Loucy (cell line): Measurements from ENCODE around the gene RPS29.

Source experiments
- H2AFZ ChIP-seq: fragments of 200-600 bp; sonication (generic); 2 replicates; pipeline ENCODE4 v1.6.0; 2016; ENCODE audit warnings: antibody characterized with exemption, mild to moderate bottlenecking, low read length, moderate library complexity
- H3F3A ChIP-seq: fragments of 200-600 bp; 2 replicates; pipeline ENCODE4 v1.6.0; 2016; ENCODE audit warnings: antibody characterized with exemption, low read depth, mild to moderate bottlenecking
- H3K27me3 ChIP-seq: fragments of 200-600 bp; sonication (generic); 2 replicates; pipeline ENCODE4 v1.6.1; 2014; ENCODE audit warnings: low read length, mild to moderate bottlenecking; ENCODE audit not compliant: insufficient read depth, poor library complexity, severe bottlenecking
- H3K36me3 ChIP-seq: fragments of 200-600 bp; sonication (generic); 2 replicates; pipeline ENCODE4 v1.6.1; 2016; ENCODE audit warnings: low read length; ENCODE audit not compliant: insufficient read depth
- H3K4me1 ChIP-seq: fragments of 200-600 bp; sonication (generic); 2 replicates; pipeline ENCODE4 v1.5.1; 2014; ENCODE audit warnings: low read length, mild to moderate bottlenecking; ENCODE audit not compliant: insufficient read depth, poor library complexity, severe bottlenecking
- H3K4me2 ChIP-seq: fragments of 200-600 bp; sonication (generic); 2 replicates; pipeline ENCODE4 v1.6.0; 2014; ENCODE audit warnings: antibody characterized with exemption, low read length, low read depth, mild to moderate bottlenecking; ENCODE audit not compliant: poor library complexity, severe bottlenecking
- H3K4me3 ChIP-seq: fragments of 200-600 bp; sonication (generic); 2 replicates; pipeline ENCODE4 v1.5.1; 2014; ENCODE audit warnings: low read length, mild to moderate bottlenecking, mixed read lengths; ENCODE audit not compliant: poor library complexity, severe bottlenecking
- H3K79me2 ChIP-seq: fragments of 200-600 bp; sonication (generic); 2 replicates; pipeline ENCODE4 v1.6.1; 2014; ENCODE audit warnings: low read length; ENCODE audit not compliant: insufficient read depth
- H3K9ac ChIP-seq: fragments of 200-600 bp; sonication (generic); 2 replicates; pipeline ENCODE4 v1.6.0; 2014; ENCODE audit warnings: mild to moderate bottlenecking, low read depth, low read length, moderate library complexity; ENCODE audit not compliant: poor library complexity, severe bottlenecking
- H3K9me2 ChIP-seq: fragments of 200-600 bp; sonication (generic); replicated peaks from 2 replicates; pipeline ENCODE4 v1.6.1; 2016; ENCODE audit warnings: low read depth, low read length, mixed read lengths
- H3K9me3 ChIP-seq: fragments of 200-600 bp; sonication (generic); 2 replicates; pipeline ENCODE4 v1.6.1; 2014; ENCODE audit warnings: mild to moderate bottlenecking, antibody characterized with exemption, low read length, low read depth; ENCODE audit not compliant: insufficient read depth
- H4K20me1 ChIP-seq: fragments of 200-600 bp; sonication (generic); 2 replicates; pipeline ENCODE4 v1.6.0; 2014; ENCODE audit warnings: antibody characterized with exemption, low read length, mild to moderate bottlenecking; ENCODE audit not compliant: insufficient read depth, poor library complexity, severe bottlenecking
- EZH2phosphoT487 ChIP-seq: fragments of 200-600 bp; IDR thresholded peaks from 2 replicates; pipeline ENCODE4 v1.6.1; 2018; ENCODE audit warnings: antibody characterized with exemption, mild to moderate bottlenecking, moderate library complexity, borderline replicate concordance
- TF ChIP-seq, protein P1 (sequence below): fragments of 200-600 bp; sonication (generic); conservative IDR thresholded peaks from 2 replicates; pipeline ENCODE4 v1.5.1; 2014; ENCODE audit warnings: mild to moderate bottlenecking, antibody characterized with exemption, low read length

RPS29 gene

DNA sequence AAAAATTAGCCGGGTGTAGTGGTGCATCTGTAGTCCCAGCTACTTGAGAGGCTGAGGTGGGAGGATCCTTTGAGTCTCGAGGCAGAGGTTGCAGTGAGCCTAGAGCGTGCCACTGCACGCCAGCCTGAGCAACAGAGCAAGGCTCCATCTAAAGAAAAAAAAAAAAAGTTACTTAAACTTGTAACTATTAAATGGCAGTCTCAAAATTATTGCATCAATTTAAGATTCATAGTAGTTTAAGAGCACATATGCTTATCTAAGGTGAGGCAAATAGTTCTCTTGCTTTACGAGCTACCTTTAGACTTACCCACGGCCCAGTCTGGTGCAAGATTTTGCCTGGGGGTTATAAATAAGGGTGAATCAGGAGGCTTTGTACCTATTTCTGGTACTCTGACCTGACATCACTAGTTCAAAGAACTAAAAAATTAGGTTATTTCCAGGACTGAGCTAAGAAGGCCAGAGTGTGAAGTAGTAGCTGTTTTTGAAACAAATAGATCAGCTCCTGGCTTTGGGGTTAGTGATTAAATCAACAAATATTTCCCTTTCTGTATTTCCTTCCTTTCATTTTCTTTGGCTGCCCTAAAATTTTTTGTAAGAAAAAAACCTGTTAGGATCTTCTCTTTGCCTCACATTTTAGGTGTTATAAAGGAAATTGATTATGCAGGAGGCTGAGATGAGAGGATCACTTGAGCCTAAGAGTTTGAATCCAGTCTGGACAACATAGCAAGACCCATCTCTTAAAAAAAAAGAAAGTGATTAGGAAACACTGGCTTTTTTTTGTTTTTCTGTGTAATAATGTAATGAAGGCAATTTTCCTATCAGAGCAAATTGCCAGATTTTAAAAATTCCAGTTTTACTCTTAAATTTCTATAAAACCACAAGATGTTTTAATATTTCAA, 38.0 kb upstream of the RPS29 start:
- H3K9me2 ChIP-seq = no peaks in the 10 kb centered on the region
- no peaks in the 10 kb centered on the region for H3K9me3 ChIP-seq
- peaks cover 61% of the 10 kb centered on the region for H4K20me1 ChIP-seq
- H3K36me3 ChIP-seq = no peaks in the 10 kb centered on the region
- H2AFZ ChIP-seq = no peak overlapping the region
- peaks cover 13% of the 10 kb centered on the region; the same call in 1 of the 2 replicates for H3F3A ChIP-seq
- no peaks in the 10 kb centered on the region for H3K27me3 ChIP-seq
- H3K79me2 ChIP-seq = peaks cover 80% of the 10 kb centered on the region
- no peak for TF ChIP-seq EZH2phosphoT487
- TF ChIP-seq, protein P1, sequence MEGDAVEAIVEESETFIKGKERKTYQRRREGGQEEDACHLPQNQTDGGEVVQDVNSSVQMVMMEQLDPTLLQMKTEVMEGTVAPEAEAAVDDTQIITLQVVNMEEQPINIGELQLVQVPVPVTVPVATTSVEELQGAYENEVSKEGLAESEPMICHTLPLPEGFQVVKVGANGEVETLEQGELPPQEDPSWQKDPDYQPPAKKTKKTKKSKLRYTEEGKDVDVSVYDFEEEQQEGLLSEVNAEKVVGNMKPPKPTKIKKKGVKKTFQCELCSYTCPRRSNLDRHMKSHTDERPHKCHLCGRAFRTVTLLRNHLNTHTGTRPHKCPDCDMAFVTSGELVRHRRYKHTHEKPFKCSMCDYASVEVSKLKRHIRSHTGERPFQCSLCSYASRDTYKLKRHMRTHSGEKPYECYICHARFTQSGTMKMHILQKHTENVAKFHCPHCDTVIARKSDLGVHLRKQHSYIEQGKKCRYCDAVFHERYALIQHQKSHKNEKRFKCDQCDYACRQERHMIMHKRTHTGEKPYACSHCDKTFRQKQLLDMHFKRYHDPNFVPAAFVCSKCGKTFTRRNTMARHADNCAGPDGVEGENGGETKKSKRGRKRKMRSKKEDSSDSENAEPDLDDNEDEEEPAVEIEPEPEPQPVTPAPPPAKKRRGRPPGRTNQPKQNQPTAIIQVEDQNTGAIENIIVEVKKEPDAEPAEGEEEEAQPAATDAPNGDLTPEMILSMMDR = no peak
- H3K4me3 ChIP-seq = peak overlapping the region; percentile 91
- peak overlapping the region; percentile 98 for H3K4me2 ChIP-seq
- peaks cover 36% of the 10 kb centered on the region for H3K4me1 ChIP-seq
- H3K9ac ChIP-seq = peak overlapping the region; percentile 96

GRCh38 chr14:49623387-49623786, 37.2 kb upstream of the RPS29 start:
- H3K27me3 ChIP-seq = no peaks in the 10 kb centered on the region
- peaks cover 3% of the 10 kb centered on the region; the same call in 1 of the 2 replicates for H3K36me3 ChIP-seq
- H3K9ac ChIP-seq = peak overlapping the region; percentile 96
- H3K4me2 ChIP-seq = peak overlapping the region; percentile 98
- H2AFZ ChIP-seq = no peak overlapping the region
- no peaks in the 10 kb centered on the region for H3K9me2 ChIP-seq
- peak overlapping the region; percentile 91 for H3K4me3 ChIP-seq
- peaks cover 36% of the 10 kb centered on the region for H3K4me1 ChIP-seq
- TF ChIP-seq, protein P1 = no peak
- TF ChIP-seq EZH2phosphoT487 = no peak
- peaks cover 80% of the 10 kb centered on the region for H3K79me2 ChIP-seq
- H3K9me3 ChIP-seq = no peaks in the 10 kb centered on the region
- H4K20me1 ChIP-seq = peaks cover 65% of the 10 kb centered on the region
- peaks cover 13% of the 10 kb centered on the region; the same call in 1 of the 2 replicates for H3F3A ChIP-seq

GRCh38 chr14:49622022-49622607, 35.9 kb upstream of the RPS29 start:
- Histone ChIP-seq H3K9me3 (no peaks in the 10 kb centered on the region), H4K20me1 (peaks cover 76% of the 10 kb centered on the region), H3K4me1 (peaks cover 46% of the 10 kb centered on the region), H3K4me2 (peak overlapping the region; percentile 98), H3K4me3 (peak overlapping the region; percentile 91), H3F3A (0 out of 2 replicates have a peak, but pooled peaks cover 10% of the 10 kb centered on the region), H3K79me2 (peaks cover 84% of the 10 kb centered on the region), H3K36me3 (peaks cover 14% of the 10 kb centered on the region; the same call in 1 of the 2 replicates), H3K9me2 (no peaks in the 10 kb centered on the region), H3K9ac (peak overlapping the region; percentile 96), H3K27me3 (no peaks in the 10 kb centered on the region), H2AFZ (no peak overlapping the region)
- TF ChIP-seq, protein P1 = no peak
- no peak for TF ChIP-seq EZH2phosphoT487
